NCI-H345 treated with DMSO at 0.1 percent for 48 hours (cell line): Measurements from ENCODE around the gene CEP350.
"Not testable (repeated sequence)": the region's sequence is repeated elsewhere in the genome, so short reads cannot be mapped to it uniquely, and the experiment has no call there.

Source experiments
- DNase-seq: peaks from one replicate; lab custom pipeline; 2025; ENCODE audit not compliant: unreplicated experiment; lab: John Stamatoyannopoulos, UW

The CEP350 gene

GRCh38 chr1:180112984-180113647 is 158.5 kb downstream of the CEP350 start:
- DNase-seq: no peak

- no peak for DNase-seq
These were observed 159.9 kb downstream of the CEP350 start for GRCh38 chr1:180114396-180114945.

GRCh38 chr1:180116964-180117763 is 162.6 kb downstream of the CEP350 start:
- DNase-seq: no peak

GRCh38 chr1:180117764-180118116 is 163.1 kb downstream of the CEP350 start:
- DNase-seq: no peak

GRCh38 chr1:180119837-180120236 is 165.2 kb downstream of the CEP350 start:
- no peak for DNase-seq

- DNase-seq: no peak
These were observed 168.9 kb downstream of the CEP350 start for GRCh38 chr1:180123463-180123936.

GRCh38 chr1:180130651-180131050 is 176.0 kb downstream of the CEP350 start:
- DNase-seq: no peak

DNA sequence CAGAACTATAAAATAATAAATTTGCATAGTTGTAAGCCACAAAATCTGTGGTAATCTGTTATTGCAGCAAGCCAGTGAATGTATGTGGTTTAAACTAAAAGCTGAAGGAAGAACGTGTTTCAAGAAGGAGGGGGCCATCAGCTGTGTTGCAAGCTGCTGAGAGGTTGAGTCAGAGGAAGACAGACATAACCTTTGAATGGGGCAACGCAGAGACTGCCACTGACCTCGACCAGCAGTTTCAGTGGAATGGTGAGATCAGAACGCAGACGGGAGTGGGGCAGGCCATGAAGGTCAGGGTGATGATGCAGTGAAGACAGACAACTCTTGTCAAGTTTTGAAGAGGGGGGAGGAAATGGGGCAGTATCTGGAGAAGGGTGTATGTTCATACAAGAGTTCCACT is 176.9 kb downstream of the CEP350 start:
- no peak for DNase-seq

DNA sequence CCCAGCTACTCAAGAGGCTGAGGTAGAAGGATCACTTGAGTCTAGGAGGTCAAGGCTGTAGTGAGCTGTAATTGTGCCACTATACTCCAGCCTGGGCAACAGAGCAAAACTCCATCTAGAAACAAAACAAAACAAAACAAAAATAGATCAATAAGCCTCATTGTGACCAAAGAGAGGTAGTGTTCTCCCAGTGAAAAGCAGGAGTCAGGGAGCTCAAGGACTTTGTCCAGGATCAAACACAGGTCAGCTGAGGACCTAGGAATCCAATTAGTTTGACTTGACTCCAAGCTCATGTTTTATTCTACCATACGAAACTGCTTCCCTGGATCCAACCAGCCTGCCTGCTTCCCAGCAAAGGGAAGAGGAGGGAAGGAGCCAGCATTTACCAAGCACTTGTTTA is 178.6 kb downstream of the CEP350 start:
- DNase-seq: no peak

DNA sequence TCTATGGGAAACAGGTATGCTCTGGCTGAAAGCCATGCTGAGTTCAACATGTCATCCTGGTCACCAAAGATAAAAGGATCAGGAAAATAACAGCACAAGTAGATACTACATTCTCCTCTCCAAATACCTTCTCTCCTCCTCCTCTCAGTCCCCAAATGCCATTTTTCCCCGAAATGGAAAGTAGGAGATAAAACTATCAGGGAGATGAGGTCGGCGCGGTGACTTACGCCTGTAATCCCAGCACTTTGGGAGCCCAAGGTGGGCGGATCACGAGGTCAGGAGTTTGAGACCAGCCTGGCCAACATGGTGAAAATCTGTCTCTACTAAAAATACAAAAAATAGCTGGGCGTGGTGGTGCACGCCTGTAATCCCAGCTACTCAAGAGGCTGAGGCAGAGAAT is 179.1 kb downstream of the CEP350 start:
- DNase-seq: not testable (repeated sequence)

DNA sequence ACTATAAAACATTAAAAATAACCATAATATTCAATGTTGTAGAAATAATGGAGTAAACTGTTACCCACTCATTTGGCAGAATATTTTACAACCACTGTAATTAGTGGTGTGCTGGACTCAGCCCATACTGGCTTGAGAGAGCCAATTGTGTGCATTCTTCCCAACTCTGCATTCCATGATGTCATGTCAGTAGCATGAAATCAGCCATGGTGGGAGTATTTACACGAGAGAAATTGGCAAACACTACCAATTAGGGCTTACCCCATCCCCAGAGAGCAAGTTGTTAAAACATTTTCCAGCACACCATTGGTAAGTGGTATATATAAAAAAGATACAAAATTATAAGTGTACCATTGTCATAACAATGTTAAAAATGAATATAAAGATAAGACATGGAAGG is 180.9 kb downstream of the CEP350 start:
- no peak for DNase-seq

- no peak for DNase-seq
These were observed 181.8 kb downstream of the CEP350 start for GRCh38 chr1:180136331-180136967.

- no peak for DNase-seq
These were observed 182.4 kb downstream of the CEP350 start for GRCh38 chr1:180136968-180137356.

DNA sequence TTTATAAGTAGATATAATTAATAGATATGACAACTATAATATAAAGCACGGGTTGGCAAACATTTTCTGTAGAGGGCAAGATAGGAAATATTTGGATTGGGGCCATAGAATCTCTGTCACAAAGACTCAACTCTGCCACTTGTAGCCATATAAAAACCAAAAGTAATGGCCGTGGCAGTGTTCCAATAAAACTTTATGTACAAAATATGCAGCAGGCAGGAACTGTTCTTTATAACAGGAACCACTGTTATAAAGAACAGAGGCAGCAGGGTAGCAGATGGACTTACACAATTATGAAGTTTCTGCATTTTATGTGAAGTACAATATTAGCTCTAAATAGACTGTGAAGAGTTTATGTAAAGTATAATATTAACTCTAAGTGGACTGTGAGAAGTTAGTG is 183.2 kb downstream of the CEP350 start:
- no peak for DNase-seq

DNA sequence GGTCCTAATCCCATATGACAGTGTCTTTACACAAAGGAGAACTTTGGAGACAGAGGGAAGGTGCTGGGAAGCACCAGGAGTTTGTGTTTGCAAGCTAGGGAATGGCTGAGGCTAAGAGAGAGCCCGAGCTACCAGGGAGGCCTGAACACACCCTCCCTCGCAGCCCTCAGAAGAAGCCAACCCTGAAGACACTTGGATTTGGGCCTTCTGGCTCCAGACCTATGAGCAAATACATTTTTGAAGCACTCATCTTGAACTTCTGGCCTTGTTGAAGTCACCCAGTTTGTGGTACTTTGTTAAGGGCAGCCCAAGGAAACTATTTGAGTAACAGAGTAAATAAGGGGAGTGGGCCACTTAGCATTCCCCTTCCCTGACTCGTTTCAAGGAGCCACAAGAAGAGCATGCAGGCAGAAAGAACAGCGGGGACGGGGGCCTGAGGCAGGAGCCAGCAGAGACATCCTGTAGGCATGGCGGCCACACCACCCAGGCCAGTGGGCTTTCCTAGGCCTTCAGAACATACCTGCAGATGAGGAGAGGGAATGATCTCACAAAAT is 186.8 kb downstream of the CEP350 start:
- no peak for DNase-seq

DNA sequence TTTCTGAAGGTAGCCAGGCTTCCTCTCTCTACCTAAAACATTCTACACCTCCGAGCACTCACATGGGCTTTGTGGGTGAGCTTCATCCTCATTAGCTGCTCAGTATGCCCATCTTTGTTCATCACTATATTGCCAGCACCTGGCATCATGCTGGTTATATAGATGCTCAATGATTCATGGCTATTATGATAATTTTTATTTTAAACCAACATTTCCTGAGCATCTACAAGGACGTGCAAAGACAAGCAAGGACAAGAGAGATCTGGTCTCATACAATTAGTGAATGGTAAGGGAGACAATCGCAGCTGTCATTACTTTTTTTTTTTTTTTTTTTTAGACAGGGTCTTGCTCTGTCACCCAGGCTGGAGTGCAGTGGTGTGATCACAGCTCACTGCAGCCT is 188.7 kb downstream of the CEP350 start:
- DNase-seq: no peak

GRCh38 chr1:180144659-180145357 is 190.2 kb downstream of the CEP350 start:
- no peak for DNase-seq

DNA sequence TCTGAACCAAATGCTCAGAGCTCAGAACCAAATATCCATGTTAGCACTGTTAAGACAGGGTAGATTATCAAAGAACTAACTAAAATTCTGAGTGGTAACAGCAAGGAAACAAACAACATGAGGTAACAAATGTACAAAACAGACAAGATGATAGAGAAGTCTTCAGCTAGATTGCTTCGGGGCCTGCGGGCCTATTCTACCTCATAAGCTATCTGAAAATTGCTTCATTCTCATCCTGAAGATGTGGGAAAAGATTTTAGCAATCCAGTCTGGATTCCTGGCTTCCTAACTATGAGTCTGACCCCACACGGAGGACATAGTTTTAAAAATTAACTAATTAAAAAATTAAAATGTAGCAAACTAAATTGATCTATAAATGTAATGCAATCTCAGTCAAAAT is 190.8 kb downstream of the CEP350 start:
- no peak for DNase-seq

DNA sequence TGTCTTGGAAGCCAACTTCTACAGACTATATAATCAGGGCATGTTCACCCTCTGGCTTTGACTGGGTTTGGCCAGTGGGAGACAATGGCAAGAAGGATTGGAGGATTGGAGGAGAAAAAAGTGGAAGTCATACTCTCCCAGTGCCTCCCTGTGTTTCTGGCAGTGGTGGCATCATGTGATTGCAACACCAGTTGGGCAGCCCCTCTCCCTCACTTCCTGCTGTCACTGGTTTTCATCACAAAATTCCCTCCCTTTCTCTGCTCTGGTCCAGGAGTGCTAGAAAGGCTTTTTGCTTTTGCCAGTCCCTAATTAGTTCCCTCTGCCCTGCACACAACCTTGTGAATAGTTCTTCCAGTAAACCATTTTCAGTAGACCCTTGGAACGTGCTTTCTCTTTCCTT is 196.4 kb downstream of the CEP350 start:
- DNase-seq: no peak

- no peak for DNase-seq
These were observed 196.9 kb downstream of the CEP350 start for GRCh38 chr1:180151508-180151907.

DNA sequence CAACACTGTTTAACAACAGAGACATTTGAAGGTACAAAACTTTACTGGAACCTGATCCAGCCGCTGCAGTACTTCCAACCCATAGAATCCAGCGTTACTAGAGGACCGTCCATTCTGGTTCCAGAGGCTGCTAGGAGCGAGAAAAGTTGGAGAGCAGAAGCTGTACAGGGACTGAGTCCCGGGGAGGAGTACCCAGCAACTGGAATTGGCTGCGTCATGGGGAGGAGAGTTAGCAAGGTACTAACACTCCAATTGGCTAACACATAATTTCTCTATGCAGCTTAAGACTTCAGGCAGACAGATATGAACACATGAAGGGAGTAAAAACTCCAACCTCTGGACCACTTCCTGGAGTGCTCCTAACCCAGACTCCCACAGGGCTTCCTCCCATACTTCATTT is 198.0 kb downstream of the CEP350 start:
- no peak for DNase-seq
